ENCODE data around the gene SLC44A5.

- TF ChIP-seq POLR2A (IDR thresholded peaks at IDR 0.05) (no peak), CTCF (IDR thresholded peaks at IDR 0.05) (peak; percentile 57 to 70 (median 66)), POLR2AphosphoS5 (IDR thresholded peaks at IDR 0.05) (no peak)
These were observed 21.5 kb upstream of the SLC44A5 start for GRCh38 chr1:75632350-75632949.
